HPDE6-E6E7 (cell line): ENCODE results near the gene RHOT2.

Experiments
- DNase-seq: peaks from one replicate; pipeline ENCODE4 v3.0.0; 2011; ENCODE audit warnings: missing footprints; ENCODE audit errors: extremely low spot score

RHOT2 gene

GRCh38 chr16:714079-714478, 46.1 kb downstream of the RHOT2 start:
- no peak for DNase-seq

- DNase-seq: peak; percentile 67
These were observed 46.9 kb downstream of the RHOT2 start, which contains the start of gene METRN for GRCh38 chr16:714558-715476. TSS of gene METRN (plus strand) at chr16:715118. CDS start at chr16:715290, 172 bp downstream.

DNA sequence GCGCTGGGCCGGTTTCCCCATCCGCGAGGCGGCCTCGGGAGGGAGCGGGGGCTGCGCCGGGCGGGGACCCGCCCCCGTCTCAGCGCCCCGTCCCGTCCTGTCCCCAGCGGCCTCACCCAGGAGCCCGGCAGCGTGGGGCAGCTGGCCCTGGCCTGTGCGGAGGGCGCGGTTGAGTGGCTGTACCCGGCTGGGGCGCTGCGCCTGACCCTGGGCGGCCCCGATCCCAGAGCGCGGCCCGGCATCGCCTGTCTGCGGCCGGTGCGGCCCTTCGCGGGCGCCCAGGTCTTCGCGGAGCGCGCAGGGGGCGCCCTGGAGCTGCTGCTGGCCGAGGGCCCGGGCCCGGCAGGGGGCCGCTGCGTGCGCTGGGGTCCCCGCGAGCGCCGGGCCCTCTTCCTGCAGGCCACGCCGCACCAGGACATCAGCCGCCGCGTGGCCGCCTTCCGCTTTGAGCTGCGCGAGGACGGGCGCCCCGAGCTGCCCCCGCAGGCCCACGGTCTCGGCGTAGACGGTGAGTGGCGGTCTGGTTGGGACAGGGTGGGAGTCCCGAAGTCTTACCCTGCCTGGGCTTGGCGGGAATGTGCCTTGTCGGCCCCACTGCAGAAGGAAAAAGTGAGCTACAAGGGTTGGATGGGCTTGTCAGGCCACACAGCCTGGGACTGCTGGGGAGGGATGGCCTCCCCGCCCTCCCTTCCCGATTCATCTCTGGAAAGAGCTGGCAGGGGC, 47.7 kb downstream of the RHOT2 start:
- no peak for DNase-seq

- DNase-seq: no peak
These were observed 48.3 kb downstream of the RHOT2 start for GRCh38 chr16:716200-716568.

DNA sequence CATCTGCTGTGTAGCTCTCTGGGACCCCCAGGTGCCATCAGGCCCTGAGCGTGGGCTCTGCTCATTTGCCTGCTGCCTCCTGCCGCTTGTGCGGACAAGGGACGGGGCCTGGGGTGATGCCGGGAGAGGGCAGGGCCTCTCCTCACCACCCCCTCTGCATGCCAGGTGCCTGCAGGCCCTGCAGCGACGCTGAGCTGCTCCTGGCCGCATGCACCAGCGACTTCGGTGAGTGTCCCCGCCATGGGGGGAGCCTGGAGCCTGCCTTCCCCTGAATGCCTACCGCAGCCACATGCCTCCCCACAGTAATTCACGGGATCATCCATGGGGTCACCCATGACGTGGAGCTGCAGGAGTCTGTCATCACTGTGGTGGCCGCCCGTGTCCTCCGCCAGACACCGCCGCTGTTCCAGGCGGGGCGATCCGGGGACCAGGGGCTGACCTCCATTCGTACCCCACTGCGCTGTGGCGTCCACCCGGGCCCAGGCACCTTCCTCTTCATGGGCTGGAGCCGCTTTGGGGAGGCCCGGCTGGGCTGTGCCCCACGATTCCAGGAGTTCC, 48.9 kb downstream of the RHOT2 start:
- DNase-seq: no peak

- no peak for DNase-seq
These were observed 49.7 kb downstream of the RHOT2 start for GRCh38 chr16:717450-718245.

DNA sequence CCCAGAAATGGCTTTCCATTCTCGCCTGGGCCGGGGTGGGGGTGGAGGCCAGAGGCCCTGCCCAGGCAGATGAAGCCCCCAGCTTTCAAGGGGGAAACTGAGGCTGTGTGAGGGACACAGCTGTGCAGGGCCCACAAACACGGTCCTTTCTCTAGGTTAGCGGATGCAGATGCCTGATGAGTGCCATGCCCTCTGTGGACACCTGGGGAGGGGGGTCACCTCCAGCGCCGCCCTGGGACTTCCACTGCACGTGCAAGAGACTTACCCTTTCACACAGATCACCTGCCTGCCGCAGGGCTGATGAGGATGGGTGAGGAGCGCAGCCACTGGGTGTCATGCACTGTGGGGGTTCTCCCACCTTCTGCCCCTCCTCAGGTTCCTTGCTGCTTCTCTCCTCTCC, 50.5 kb downstream of the RHOT2 start:
- DNase-seq: no peak

GRCh38 chr16:718922-719321, 51.0 kb downstream of the RHOT2 start:
- DNase-seq: no peak

DNA sequence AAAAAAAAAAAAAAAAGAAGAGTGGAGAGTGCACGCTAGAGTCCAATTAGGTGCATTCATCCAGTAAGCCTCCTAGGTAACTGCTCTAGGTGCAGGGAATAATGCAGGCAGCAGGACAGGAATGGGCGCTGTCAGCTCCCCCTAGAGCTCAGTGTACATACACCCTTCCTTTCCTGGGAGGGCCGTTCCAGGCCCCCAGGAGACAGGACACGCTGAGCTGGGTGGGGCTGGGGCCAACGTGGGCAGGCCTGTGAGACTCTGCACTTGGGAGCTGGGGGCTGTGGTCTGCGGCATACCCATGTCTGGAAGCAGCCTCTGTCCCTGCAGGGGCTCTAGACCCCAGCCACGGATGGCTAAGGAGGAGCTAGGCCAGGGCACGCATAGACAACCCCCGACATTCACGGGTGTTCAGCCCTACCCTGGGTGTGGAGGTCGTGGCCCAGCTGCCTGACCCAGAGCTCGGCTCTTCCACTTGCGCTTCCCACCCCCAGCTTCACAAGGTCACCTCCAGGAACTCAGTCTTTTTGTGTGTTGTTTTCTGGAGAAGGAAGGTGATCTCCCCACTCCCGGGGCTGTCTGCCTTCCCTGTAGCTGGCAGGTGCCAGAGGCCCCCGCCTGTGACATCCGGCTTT, 52.0 kb downstream of the RHOT2 start:
- no peak for DNase-seq

GRCh38 chr16:720447-720989, 52.6 kb downstream of the RHOT2 start:
- no peak for DNase-seq

- peak; percentile 83 for DNase-seq
These were observed 53.2 kb downstream of the RHOT2 start, which contains the start of gene ANTKMT for GRCh38 chr16:720990-721764. TSS of gene ANTKMT (plus strand) at chr16:721146. CDS start at chr16:721275, 129 bp downstream.

DNA sequence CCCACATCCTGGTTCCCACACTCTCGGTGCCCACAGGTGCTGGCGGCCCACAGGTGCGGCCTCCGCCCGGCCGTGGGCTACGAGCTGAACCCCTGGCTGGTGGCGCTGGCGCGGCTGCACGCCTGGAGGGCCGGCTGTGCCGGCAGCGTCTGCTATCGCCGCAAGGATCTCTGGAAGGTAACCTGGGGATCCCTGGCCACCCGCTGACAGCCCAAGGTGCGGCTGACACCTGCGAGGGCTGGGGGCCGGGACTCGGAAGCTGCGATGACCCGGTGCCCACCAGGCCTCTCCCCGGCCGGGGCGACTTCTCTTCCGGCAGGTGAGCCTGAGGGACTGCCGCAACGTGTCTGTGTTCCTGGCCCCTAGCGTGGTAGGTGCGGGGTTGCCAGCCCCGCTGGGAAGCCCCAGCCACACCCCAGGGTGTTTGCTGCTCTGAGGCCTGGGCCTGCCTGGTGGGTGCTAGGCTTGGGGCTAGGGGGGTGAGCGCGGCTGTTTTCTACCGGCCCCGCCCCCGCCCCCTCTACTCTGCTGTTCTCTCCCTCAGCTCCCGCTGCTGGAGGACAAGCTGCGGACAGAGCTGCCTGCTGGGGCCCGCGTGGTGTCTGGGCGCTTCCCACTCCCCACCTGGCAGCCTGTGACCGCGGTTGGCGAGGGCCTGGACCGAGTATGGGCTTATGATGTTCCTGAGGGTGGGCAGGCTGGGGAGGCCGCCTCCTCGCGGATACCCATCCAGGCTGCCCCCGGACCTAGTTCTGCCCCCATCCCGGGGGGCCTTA, 54.0 kb downstream of the RHOT2 start:
- no peak for DNase-seq

GRCh38 chr16:722835-723633, 55.1 kb downstream of the RHOT2 start:
- no peak for DNase-seq

GRCh38 chr16:723695-724094, 55.8 kb downstream of the RHOT2 start:
- no peak for DNase-seq
